Activated T-helper 1 cell treated with anti-CD3 and anti-CD28 coated beads, Interleukin-12 subunit alpha, Interleukin-12 subunit beta, Interleukin-2, Interleukin-4 antibody, amounts not matched to agents 30 ng/mL and 10 ng/mL and 1 ng/mL, durations not matched to agents 14 hours and 24 hours and 36 hours (primary cell): ENCODE data around the gene PACSIN1. TPM values are rescaled to one million over a fixed set of nuclear protein-coding genes. Genes with fewer than 3 reads are reported as not detected.
"Not testable (repeated sequence)": the region's sequence is repeated elsewhere in the genome, so short reads cannot be mapped to it uniquely, and the experiment has no call there.

Source experiments
- DNase-seq: peaks from one replicate; pipeline ENCODE4 v3.0.0; 2021; ENCODE audit warnings: low spot score
- H3K27ac Mint-ChIP-seq: one replicate; pipeline ENCODE4 v1.8.0; 2021; ENCODE audit warnings: mild to moderate bottlenecking, mixed read lengths
- H3K27me3 Mint-ChIP-seq: one replicate; pipeline ENCODE4 v1.8.0; 2022; ENCODE audit warnings: mild to moderate bottlenecking, moderate library complexity, mixed read lengths; ENCODE audit not compliant: insufficient read depth
- H3K36me3 Mint-ChIP-seq: one replicate; pipeline ENCODE4 v1.8.0; 2021; ENCODE audit warnings: low read depth, mixed read lengths
- H3K4me1 Mint-ChIP-seq: one replicate; pipeline ENCODE4 v1.8.0; 2021; ENCODE audit warnings: low read depth, mixed read lengths
- H3K4me3 Mint-ChIP-seq: one replicate; pipeline ENCODE4 v1.8.0; 2021; ENCODE audit warnings: mild to moderate bottlenecking, moderate library complexity, mixed read lengths
- H3K9me3 Mint-ChIP-seq: one replicate; pipeline ENCODE4 v1.8.0; 2021; ENCODE audit warnings: mixed read lengths
- intact Hi-C: fragments of 100-400 bp; cut with micrococcal nuclease; formaldehyde crosslinking; loops from one replicate; pipeline ENCODE4 v1.15.1; 2024
- total RNA-seq: library from RNA; stranded (reverse); gene quantifications from 2 replicates; pipeline ENCODE4 v1.2.3, GENCODE V29; 2022

The PACSIN1 gene
- total RNA-seq, 1 donor from 2014 or later, result not detected

DNA sequence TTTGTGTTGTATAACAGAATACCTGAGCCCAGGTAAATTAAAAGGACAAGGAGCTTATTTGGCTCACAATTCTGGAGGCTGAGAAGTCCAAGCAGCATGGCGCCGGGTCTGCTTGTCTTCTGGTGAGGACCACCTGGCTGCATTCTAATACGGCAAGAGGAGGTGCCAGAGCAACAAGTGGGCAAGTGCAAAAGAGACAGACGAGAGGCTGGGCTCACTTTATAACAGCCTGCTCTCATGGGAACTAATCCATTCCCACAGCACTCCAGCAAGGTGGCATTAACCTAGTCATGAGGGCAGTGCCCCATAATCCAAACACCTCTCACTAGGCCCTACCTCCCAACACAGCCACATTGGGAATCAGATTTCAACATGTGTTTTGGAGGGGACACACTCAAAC lies 12.9 kb downstream of the PACSIN1 start:
- Mint-ChIP-seq H3K4me1 (no peaks in the 10 kb centered on the region), H3K27ac (no peak overlapping the region), H3K9me3 (peaks cover 5% of the 10 kb centered on the region), H3K4me3 (no peak overlapping the region), H3K36me3 (no peaks in the 10 kb centered on the region), H3K27me3 (peaks cover 7% of the 10 kb centered on the region)
- DNase-seq, result no peak
- intact Hi-C loops, result no loop called here

DNA sequence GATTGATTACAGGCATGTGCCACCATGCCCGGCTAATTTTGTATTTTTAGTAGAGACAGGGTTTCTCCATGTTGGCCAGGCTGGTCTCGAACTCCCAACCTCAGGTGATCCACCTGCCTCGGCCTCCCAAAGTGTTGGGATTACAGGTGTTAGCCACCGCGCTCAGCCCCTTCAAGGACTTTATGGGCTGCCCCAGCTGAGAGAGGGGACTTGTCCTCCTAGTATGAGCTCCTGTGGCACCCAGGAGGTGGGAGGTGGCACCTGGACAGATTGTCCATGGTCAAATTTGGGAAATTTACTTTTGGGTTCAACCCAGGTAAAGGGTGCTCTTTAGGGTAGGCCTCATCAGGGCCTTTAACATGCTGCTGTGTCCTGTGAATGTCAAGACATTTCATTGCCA lies 17.9 kb downstream of the PACSIN1 start:
- peaks cover 30% of the 10 kb centered on the region for H3K4me1 Mint-ChIP-seq
- H3K27ac Mint-ChIP-seq, H3K9me3 Mint-ChIP-seq, intact Hi-C loops, H3K36me3 Mint-ChIP-seq, H3K27me3 Mint-ChIP-seq, DNase-seq, H3K4me3 Mint-ChIP-seq: not testable (repeated sequence)

DNA sequence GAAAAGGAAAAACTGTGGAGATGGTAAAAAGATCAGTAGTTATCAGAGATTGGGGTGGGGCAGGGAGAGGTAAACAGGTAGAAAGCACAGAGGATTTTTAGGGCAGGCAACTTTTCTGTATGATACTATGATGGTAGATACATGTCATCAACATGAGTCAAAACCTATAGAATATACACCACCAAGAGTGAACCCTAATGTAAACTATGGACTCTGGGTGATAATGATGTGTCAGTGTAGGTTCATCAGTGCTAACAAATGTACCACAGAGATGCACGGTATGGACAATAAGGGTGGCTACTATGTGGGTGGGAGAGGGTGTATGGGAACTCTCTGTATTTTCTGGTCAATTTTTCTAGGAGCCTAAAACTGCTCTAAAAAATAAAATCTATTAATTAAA lies 18.5 kb downstream of the PACSIN1 start:
- Mint-ChIP-seq H3K27ac (peak overlapping the region; percentile 1), H3K9me3 (no peaks in the 10 kb centered on the region), H3K27me3 (peaks cover 2% of the 10 kb centered on the region), H3K36me3 (no peaks in the 10 kb centered on the region), H3K4me3 (no peak overlapping the region), H3K4me1 (peaks cover 30% of the 10 kb centered on the region)
- intact Hi-C loops, result no loop called here
- no peak for DNase-seq

DNA sequence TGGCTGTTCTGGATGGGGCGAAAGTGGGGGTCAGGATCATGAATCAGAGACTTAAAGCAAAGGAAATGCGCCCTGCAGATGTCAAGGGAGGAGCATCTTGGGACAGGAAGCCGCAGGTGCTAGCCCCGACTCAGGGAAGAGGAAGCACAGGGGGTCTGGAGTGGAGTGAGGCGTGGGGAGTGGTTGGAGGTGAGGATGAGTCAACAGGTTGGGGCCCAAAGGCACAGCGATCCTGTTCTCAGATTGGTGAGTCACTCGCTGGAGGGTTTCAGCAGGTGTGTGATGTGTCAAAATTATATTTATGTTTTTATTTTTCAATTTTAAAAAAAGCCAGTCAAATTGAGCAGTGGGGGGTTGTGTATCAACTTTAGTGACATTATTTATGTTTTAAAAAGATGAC lies 19.0 kb downstream of the PACSIN1 start:
- peak; percentile 50 for DNase-seq
- peak overlapping the region; percentile 70 for H3K27ac Mint-ChIP-seq
- intact Hi-C loops, result no loop called here
- H3K4me3 Mint-ChIP-seq, result peak overlapping the region; percentile 27
- H3K27me3 Mint-ChIP-seq, result peaks cover 2% of the 10 kb centered on the region
- peaks cover 30% of the 10 kb centered on the region for H3K4me1 Mint-ChIP-seq
- no peaks in the 10 kb centered on the region for H3K36me3 Mint-ChIP-seq
- H3K9me3 Mint-ChIP-seq, result no peaks in the 10 kb centered on the region

DNA sequence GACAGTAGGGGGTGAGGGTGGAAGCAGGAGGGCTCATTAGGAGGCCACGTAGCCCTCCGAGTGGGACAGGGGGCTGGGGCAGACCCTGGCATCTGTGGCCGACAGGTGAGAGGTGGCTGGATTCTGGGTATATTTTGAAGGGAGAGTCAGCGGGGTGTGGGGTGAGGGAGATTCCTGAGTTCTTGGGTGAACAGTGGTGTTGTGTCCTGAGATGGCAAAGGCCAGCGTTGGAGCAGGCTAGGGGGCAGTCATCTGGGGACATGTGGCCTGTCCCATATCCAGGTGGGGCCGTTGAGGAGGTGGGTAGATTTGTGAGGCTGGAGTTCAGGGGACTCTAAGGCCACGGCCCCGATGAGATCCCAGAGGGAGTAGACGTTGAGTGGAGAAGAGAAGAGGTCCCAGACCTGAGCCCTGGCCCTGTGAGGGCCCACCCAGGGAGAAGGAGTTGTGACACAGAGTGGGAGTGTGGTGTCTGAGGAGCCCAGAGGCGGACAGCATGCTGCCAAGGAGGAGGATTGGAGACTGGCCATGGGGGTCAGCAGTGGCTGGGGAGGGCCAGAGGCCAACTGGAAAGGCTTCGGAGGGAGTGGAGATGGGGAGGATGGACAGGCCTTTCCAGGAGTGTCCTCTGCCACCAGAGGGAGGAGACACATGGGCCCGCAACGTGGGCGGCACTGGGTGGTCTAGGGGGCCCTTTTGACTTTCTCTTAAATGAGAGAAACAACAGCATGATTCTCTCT lies 19.6 kb downstream of the PACSIN1 start:
- peaks cover 2% of the 10 kb centered on the region for H3K27me3 Mint-ChIP-seq
- peak overlapping the region; percentile 70 for H3K27ac Mint-ChIP-seq
- H3K36me3 Mint-ChIP-seq, result no peaks in the 10 kb centered on the region
- DNase-seq, result no peak
- H3K9me3 Mint-ChIP-seq, result no peaks in the 10 kb centered on the region
- H3K4me3 Mint-ChIP-seq, result no peak overlapping the region
- intact Hi-C loops, result no loop called here
- peaks cover 30% of the 10 kb centered on the region for H3K4me1 Mint-ChIP-seq

DNA sequence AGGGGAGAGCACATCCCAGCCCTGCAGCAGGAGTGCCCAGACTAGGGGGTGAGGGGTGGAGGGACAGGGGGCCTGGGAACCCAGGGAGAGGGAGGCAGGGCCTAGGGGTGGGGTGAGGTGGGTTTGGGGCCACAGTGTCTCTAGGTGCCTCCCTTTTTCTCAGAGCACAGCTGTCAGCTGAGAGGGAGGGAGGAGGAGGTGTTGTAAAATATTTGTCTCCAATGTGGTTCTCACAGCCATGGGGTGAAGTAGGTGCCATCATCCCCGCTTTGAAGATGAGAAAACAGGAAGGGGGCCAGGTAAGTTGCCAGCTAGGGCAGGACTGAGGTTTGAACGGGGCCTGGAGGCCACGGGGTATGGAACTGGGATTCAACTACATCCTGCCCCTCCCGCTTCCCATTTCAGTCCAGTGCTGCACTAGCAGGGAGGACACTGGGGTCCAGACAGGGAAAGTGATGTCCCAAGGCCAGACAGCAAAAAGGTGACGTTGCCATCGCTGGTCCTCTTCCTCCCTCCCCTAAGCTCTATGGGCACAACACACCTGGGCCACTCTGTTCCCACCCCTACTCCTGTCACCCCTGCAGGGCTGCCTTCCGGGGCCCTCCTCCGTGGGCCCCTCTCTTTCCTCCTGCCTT lies 20.3 kb downstream of the PACSIN1 start:
- no peak for DNase-seq
- H3K27ac Mint-ChIP-seq, result peak overlapping the region; percentile 70
- peaks cover 34% of the 10 kb centered on the region for H3K4me1 Mint-ChIP-seq
- no peaks in the 10 kb centered on the region for H3K9me3 Mint-ChIP-seq
- intact Hi-C loops, result no loop called here
- H3K27me3 Mint-ChIP-seq, result peaks cover 2% of the 10 kb centered on the region
- H3K36me3 Mint-ChIP-seq, result no peaks in the 10 kb centered on the region
- H3K4me3 Mint-ChIP-seq, result no peak overlapping the region

DNA sequence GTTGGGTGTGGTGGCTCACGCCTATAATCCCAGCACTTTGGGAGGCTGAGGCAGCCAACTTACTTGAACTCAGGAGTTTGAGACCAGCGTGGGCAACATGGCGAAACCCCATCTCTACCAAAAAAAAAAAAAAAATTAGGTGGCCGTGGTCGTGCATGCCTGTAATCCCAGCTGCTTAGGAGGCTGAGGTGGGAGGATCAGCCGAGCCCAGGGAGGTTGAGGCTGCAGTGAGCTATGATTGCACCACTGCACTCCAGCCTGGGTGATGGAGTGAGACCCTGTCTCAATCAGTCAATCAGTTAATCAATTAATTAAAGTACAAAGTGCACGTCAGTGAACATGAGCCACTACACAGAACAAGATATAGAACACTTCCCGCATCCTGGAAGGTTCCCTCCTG lies 21.0 kb downstream of the PACSIN1 start:
- H3K27ac Mint-ChIP-seq, H3K4me3 Mint-ChIP-seq, intact Hi-C loops: not testable (repeated sequence)

DNA sequence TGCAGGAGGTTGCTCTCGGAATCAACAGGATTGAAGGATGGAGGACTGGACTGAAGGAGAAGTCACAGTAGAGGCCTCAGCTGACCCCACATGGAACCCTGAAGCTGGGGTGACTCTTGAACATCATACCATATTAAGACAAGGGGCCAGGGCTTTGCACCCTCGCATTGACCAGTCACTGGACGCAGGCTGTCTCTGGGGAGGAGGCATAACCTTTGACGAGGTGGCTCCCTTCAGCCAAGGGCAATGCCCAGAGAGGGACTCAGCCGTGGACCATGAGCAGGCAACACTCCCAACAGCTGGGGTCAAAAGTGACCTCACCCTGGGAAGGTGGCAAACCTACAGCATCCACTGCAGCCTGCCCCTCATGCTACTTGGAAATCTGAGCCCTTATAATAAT lies 21.7 kb downstream of the PACSIN1 start:
- DNase-seq, result no peak

More for the DNA sequence above, 21.0 kb downstream of the PACSIN1 start:
- DNase-seq, H3K27me3 Mint-ChIP-seq, H3K36me3 Mint-ChIP-seq, H3K9me3 Mint-ChIP-seq: not testable (repeated sequence)
- peaks cover 35% of the 10 kb centered on the region for H3K4me1 Mint-ChIP-seq

DNA sequence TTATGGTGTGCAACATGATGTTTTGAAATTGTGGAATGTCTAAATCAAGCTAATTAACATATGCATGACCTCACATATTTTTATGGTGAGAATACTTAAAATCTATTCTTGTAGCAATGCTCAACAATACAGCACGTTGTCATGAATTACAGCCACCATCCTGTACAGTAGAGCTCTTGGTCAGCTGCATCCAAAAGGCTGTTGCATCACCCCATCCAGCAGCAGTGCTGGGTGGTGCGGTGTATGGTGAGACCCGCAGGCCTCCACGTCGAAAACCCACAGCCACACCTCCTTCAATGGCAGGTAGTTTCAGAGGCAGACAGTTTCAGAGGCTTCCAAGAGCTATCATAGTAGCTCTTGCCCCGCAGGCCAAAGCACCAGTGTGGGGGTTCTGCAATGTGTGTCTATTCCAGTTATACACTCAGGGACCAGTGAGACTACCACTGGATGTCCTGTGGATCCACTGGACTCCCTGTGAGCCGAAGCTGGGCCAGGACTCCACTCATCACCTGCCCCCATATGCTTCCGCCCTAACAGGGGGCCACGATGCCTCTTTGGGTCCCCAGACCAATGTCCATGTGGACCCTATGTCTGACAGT lies 23.4 kb downstream of the PACSIN1 start:
- Mint-ChIP-seq H3K27ac (no peak overlapping the region), H3K27me3 (no peaks in the 10 kb centered on the region), H3K9me3 (no peaks in the 10 kb centered on the region), H3K4me3 (no peak overlapping the region), H3K4me1 (peaks cover 31% of the 10 kb centered on the region), H3K36me3 (no peaks in the 10 kb centered on the region)
- DNase-seq, result no peak
- intact Hi-C loops, result no loop called here

More for the DNA sequence above, 21.7 kb downstream of the PACSIN1 start:
- H3K27ac Mint-ChIP-seq, result no peak overlapping the region
- H3K36me3 Mint-ChIP-seq, result no peaks in the 10 kb centered on the region
- intact Hi-C loops, result no loop called here
- no peak overlapping the region for H3K4me3 Mint-ChIP-seq
- H3K9me3 Mint-ChIP-seq, result no peaks in the 10 kb centered on the region
- peaks cover 35% of the 10 kb centered on the region for H3K4me1 Mint-ChIP-seq
- H3K27me3 Mint-ChIP-seq, result no peaks in the 10 kb centered on the region

DNA sequence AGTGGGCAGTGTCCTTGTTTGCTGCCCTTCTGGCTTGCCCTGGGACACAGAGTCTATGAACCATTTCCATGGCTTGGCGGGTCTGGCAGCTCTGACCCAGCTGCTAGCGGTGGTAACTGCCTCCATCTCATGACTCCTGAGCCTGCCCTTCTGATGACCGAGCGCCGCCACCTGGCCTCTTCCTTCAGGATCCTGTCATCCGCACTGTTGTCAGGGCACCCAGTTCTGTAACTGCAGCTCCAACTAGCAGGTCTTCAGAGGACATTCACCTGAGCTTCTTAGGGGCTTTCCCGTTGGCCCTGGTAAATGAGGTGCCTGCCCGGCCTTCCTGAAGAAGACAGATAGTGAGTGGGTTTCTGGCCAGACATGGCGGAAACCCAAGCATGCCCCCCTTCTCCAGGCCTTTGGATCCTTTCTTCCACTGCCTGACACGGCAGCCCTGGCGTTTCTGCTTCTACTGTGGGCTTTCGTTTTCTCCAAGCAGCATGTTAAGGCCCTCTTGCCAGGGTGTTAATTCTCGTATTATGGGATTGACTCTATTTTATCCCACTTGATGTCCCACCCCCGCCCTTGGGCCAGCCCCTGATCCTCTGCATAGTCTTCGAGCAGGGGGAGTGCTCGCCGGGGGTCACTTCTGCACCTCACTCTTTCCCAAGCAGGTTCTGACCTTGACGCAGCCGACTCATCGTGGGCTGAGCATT lies 24.7 kb downstream of the PACSIN1 start:
- intact Hi-C loops, result no loop called here

DNA sequence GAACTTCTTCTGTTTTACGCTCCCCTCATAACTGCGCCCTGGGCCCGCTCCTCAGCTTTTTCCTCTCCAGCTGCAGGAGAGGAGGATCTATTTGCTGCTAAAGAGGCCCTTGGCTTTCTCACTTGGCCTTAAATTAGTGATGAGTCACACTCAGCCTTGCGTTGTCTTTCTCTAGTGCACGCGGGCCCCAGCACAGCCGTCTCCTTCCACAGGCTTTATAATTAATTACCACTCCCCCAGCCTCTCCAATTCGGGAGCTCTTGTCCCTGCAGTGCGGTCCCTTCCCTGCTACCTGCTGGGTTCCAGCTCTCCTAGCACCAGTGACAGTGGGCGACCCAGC lies 25.2 kb downstream of the PACSIN1 start:
- H3K4me1 Mint-ChIP-seq, result peaks cover 13% of the 10 kb centered on the region

More for the DNA sequence above, 24.7 kb downstream of the PACSIN1 start:
- Mint-ChIP-seq H3K9me3 (no peaks in the 10 kb centered on the region), H3K27me3 (no peaks in the 10 kb centered on the region), H3K27ac (no peak overlapping the region), H3K4me3 (no peak overlapping the region), H3K36me3 (no peaks in the 10 kb centered on the region), H3K4me1 (peaks cover 18% of the 10 kb centered on the region)
- DNase-seq, result no peak

DNA sequence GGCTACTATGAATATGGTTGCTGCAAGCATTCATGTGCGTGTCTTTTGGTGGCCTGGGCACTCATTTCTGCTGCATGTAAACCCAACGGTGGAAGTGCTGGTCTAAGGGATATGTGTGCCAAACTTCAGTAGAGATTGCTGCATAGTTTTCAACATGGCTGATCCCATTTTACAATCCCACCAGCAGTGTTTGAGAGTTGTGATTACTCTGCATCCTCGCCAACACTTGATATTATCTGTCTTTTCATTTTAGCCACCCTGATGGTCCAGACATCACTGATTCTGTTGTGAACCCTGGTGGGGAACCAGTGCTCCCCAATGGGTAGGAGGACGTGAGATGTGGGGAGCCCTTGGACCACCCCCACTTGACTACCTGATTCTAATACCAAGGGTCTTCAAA lies 27.5 kb downstream of the PACSIN1 start:
- H3K36me3 Mint-ChIP-seq, result no peaks in the 10 kb centered on the region
- H3K27me3 Mint-ChIP-seq, result no peaks in the 10 kb centered on the region
- H3K27ac Mint-ChIP-seq, result no peak overlapping the region
- no peak for DNase-seq
- no peak overlapping the region for H3K4me3 Mint-ChIP-seq
- peaks cover 5% of the 10 kb centered on the region for H3K4me1 Mint-ChIP-seq
- intact Hi-C loops, result no loop called here
- H3K9me3 Mint-ChIP-seq, result no peaks in the 10 kb centered on the region

More for the DNA sequence above, 25.2 kb downstream of the PACSIN1 start:
- Mint-ChIP-seq H3K27me3 (no peaks in the 10 kb centered on the region), H3K4me3 (no peak overlapping the region), H3K36me3 (no peaks in the 10 kb centered on the region), H3K27ac (no peak overlapping the region), H3K9me3 (no peaks in the 10 kb centered on the region)
- no peak for DNase-seq
- intact Hi-C loops, result no loop called here

DNA sequence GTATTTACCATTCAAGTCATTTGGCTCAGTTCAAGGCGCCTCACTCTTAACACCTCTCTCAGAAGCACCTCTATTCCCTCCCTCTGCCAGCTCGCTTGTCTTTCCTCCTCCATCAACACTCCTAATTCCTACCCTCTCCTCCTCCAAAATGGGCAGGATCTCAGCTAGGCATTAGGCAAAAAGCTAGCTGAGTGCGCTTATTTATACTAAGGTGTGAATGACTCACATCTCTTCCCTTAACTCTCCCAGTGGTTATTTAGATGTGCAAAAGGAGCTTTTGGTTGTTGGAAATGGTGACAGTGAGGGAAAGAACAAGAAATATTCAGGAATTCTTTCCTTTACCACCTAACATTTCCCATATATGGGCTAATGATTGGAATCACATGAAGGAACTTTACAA lies 29.1 kb downstream of the PACSIN1 start:
- Mint-ChIP-seq H3K27me3 (no peaks in the 10 kb centered on the region), H3K9me3 (no peaks in the 10 kb centered on the region), H3K4me1 (peaks cover 5% of the 10 kb centered on the region), H3K27ac (no peak overlapping the region), H3K36me3 (no peaks in the 10 kb centered on the region), H3K4me3 (no peak overlapping the region)
- no peak for DNase-seq
- intact Hi-C loops, result no loop called here
